ENCODE data around the gene CDC42EP4. TPM values are rescaled to one million over a fixed set of nuclear protein-coding genes. Genes with fewer than 3 reads are reported as not detected.

CDC42EP4 gene
- total RNA-seq, 1 experiment from 2014 or later = 11.0 TPM

GRCh38 chr17:73261952-73262675, 49.7 kb downstream of the CDC42EP4 start:
- CTCF ChIA-PET = interaction anchor here (0.7 to 4.5 kb wide), 3 partner anchors 45 to 109 kb away, joined by 3 to 22 read pairs (median 5); no protein-coding TSS in a partner anchor
- H3K27ac Mint-ChIP-seq (ENCODE audit: low read depth, unreplicated experiment) = no peak overlapping the region
- intact Hi-C loops (cut with micrococcal nuclease) = no loop called here

GRCh38 chr17:73261617-73261951, 50.2 kb downstream of the CDC42EP4 start, which contains the start of gene CPSF4L:
Gene CPSF4L (minus strand): TSS chr17:73261880. CDS start chr17:73261818, 62 bp downstream.
- BruUV-seq (replicated peaks) = no TSS peak
- no peak for TF ChIP-seq CTCF (IDR thresholded peaks at IDR 0.05; ENCODE audit: unreplicated experiment)
- intact Hi-C loops (cut with micrococcal nuclease) = no loop called here
- no peak for DNase-seq (ENCODE audit: unreplicated experiment)
- Mint-ChIP-seq H3K4me1 (ENCODE audit: insufficient read depth, unreplicated experiment) (no peaks in the 10 kb centered on the region), H3K27ac (ENCODE audit: low read depth, unreplicated experiment) (no peak within 1 kb of the TSS), H3K9me3 (ENCODE audit: unreplicated experiment) (no peaks in the 10 kb centered on the region), H3K27me3 (ENCODE audit: insufficient read depth, unreplicated experiment) (no peaks in the 10 kb centered on the region), H3K4me3 (ENCODE audit: unreplicated experiment) (no peak within 1 kb of the TSS), H3K36me3 (ENCODE audit: insufficient read depth, unreplicated experiment) (no peaks in the 10 kb centered on the region)
- ChIA-PET POLR2A (interaction anchor here (1.0 to 1.8 kb wide), 2 partner anchors 98 to 108 kb away, joined by 4 read pairs; no protein-coding TSS in a partner anchor), CTCF (interaction anchor here (0.7 to 4.5 kb wide), 5 partner anchors 29 to 535 kb away, joined by 3 to 22 read pairs (median 3); no protein-coding TSS in a partner anchor)

More at GRCh38 chr17:73261952-73262675, 49.7 kb downstream of the CDC42EP4 start:
- Mint-ChIP-seq H3K9me3 (ENCODE audit: unreplicated experiment) (no peaks in the 10 kb centered on the region), H3K4me3 (ENCODE audit: unreplicated experiment) (no peak overlapping the region), H3K36me3 (ENCODE audit: insufficient read depth, unreplicated experiment) (no peaks in the 10 kb centered on the region), H3K4me1 (ENCODE audit: insufficient read depth, unreplicated experiment) (no peaks in the 10 kb centered on the region), H3K27me3 (ENCODE audit: insufficient read depth, unreplicated experiment) (no peaks in the 10 kb centered on the region)
- POLR2A ChIA-PET = interaction anchor here (1.0 to 1.8 kb wide), 2 partner anchors 98 to 108 kb away, joined by 4 read pairs; no protein-coding TSS in a partner anchor
- no TSS peak for BruUV-seq (replicated peaks)
- no peak for DNase-seq (ENCODE audit: unreplicated experiment)
- TF ChIP-seq CTCF (IDR thresholded peaks at IDR 0.05; ENCODE audit: unreplicated experiment) = no peak

GRCh38 chr17:73257516-73257915, 54.3 kb downstream of the CDC42EP4 start:
- Mint-ChIP-seq H3K4me3 (ENCODE audit: unreplicated experiment) (no peak overlapping the region), H3K4me1 (ENCODE audit: insufficient read depth, unreplicated experiment) (no peaks in the 10 kb centered on the region), H3K36me3 (ENCODE audit: insufficient read depth, unreplicated experiment) (peaks cover 2% of the 10 kb centered on the region), H3K9me3 (ENCODE audit: unreplicated experiment) (no peaks in the 10 kb centered on the region), H3K27ac (ENCODE audit: low read depth, unreplicated experiment) (no peak overlapping the region), H3K27me3 (ENCODE audit: insufficient read depth, unreplicated experiment) (no peaks in the 10 kb centered on the region)
- no TSS peak for BruUV-seq (replicated peaks)
- no peak for DNase-seq (ENCODE audit: unreplicated experiment)
- TF ChIP-seq CTCF (IDR thresholded peaks at IDR 0.05; ENCODE audit: unreplicated experiment) = no peak
- CTCF ChIA-PET = interaction anchor here (0.6 to 14.6 kb wide), 2 partner anchors 87 to 111 kb away, joined by 3 to 301 read pairs; no protein-coding TSS in a partner anchor
- intact Hi-C loops (cut with micrococcal nuclease) = loop anchor here (5.0 kb wide), 1 partner anchor 165 kb away; no protein-coding TSS in a partner anchor
- POLR2A ChIA-PET = no interaction called here

GRCh38 chr17:73256220-73256619, 55.6 kb downstream of the CDC42EP4 start:
- intact Hi-C loops (cut with micrococcal nuclease) = loop anchor here (5.0 kb wide), 1 partner anchor 166 kb away; no protein-coding TSS in a partner anchor
- ChIA-PET CTCF (interaction anchor here (0.6 to 14.6 kb wide), 17 partner anchors 10 to 721 kb away, joined by 3 to 301 read pairs (median 4); no protein-coding TSS in a partner anchor), POLR2A (interaction anchor here (0.9 to 1.2 kb wide), 2 partner anchors 56 to 113 kb away, joined by 4 read pairs; no protein-coding TSS in a partner anchor)
- Mint-ChIP-seq H3K4me1 (ENCODE audit: insufficient read depth, unreplicated experiment) (no peaks in the 10 kb centered on the region), H3K4me3 (ENCODE audit: unreplicated experiment) (no peak overlapping the region), H3K9me3 (ENCODE audit: unreplicated experiment) (no peaks in the 10 kb centered on the region), H3K27me3 (ENCODE audit: insufficient read depth, unreplicated experiment) (no peaks in the 10 kb centered on the region), H3K27ac (ENCODE audit: low read depth, unreplicated experiment) (no peak overlapping the region), H3K36me3 (ENCODE audit: insufficient read depth, unreplicated experiment) (peaks cover 4% of the 10 kb centered on the region)
- TF ChIP-seq CTCF (IDR thresholded peaks at IDR 0.05; ENCODE audit: unreplicated experiment) = no peak
- DNase-seq (ENCODE audit: unreplicated experiment) = no peak
- no TSS peak for BruUV-seq (replicated peaks)

All from MCF 10A (cell line).